Mucosa of gallbladder (tissue), 1 donor: ENCODE data around the gene MBP. TPM values are rescaled to one million over a fixed set of nuclear protein-coding genes. Genes with fewer than 3 reads are reported as not detected.

Experiments used
- DNase-seq: peaks from one replicate; pipeline ENCODE4 v3.0.0-alpha.2; 2020; ENCODE audit warnings: low spot score
- total RNA-seq: library from RNA; stranded (reverse); gene quantifications from one replicate; pipeline ENCODE4 v1.2.1, GENCODE V29; 2021
- donor health status: DM: no; HTN: no; CAD: no.

Gene MBP
- total RNA-seq, 1 donor from 2014 or later = 91.4 TPM

- DNase-seq = no peak
These were observed 1.4 kb upstream of the MBP start for GRCh38 chr18:77133835-77134496.

GRCh38 chr18:77133051-77133834, 660 bp upstream of the MBP start:
- no peak for DNase-seq

GRCh38 chr18:77131652-77132368, 773 bp downstream of the MBP start:
- DNase-seq = peak; percentile 66

- peak; percentile 41 for DNase-seq
These were observed 1.4 kb downstream of the MBP start for GRCh38 chr18:77131100-77131651.

- DNase-seq = no peak
These were observed 2.1 kb downstream of the MBP start for GRCh38 chr18:77130229-77131099.

- DNase-seq = no peak
These were observed 3.4 kb downstream of the MBP start for GRCh38 chr18:77129150-77129551.

- DNase-seq = peak; percentile 78
These were observed 4.6 kb downstream of the MBP start for GRCh38 chr18:77127769-77128671.

GRCh38 chr18:77124452-77124922, 8.1 kb downstream of the MBP start:
- DNase-seq = no peak

GRCh38 chr18:77123320-77124231, 9.0 kb downstream of the MBP start:
- DNase-seq = no peak

GRCh38 chr18:77121523-77121922, 11.1 kb downstream of the MBP start:
- no peak for DNase-seq

GRCh38 chr18:77119851-77120491, 12.6 kb downstream of the MBP start:
- no peak for DNase-seq

GRCh38 chr18:77119101-77119850, 13.3 kb downstream of the MBP start:
- no peak for DNase-seq

- DNase-seq = no peak
These were observed 14.1 kb downstream of the MBP start for GRCh38 chr18:77118256-77119090.

GRCh38 chr18:77116201-77117080, 16.1 kb downstream of the MBP start:
- DNase-seq = no peak

GRCh38 chr18:77115192-77115953, 17.2 kb downstream of the MBP start:
- DNase-seq = no peak
